HepG2 (cell line): Measurements from ENCODE around the gene TNFSF11. TPM values are rescaled to one million over a fixed set of nuclear protein-coding genes. Genes with fewer than 3 reads are reported as not detected.

ENCODE experiments used
- BCL6 ChIP-seq: IDR thresholded peaks from 2 replicates; pipeline ENCODE4 v1.6.1; 2016; ENCODE audit warnings: missing genetic modification reagents, missing compliant biosample characterization
- BHLHE40 ChIP-seq: IDR thresholded peaks from 2 replicates; pipeline ENCODE4 v1.6.1; 2011; ENCODE audit warnings: low read length, improper control_type of control experiment
- CENPX ChIP-seq: sonication (generic); formaldehyde crosslinking; IDR thresholded peaks from 2 replicates; pipeline ENCODE4 v1.9.0; 2021; ENCODE audit warnings: mild to moderate bottlenecking, missing genetic modification reagents, moderate library complexity
- CHD2 ChIP-seq: IDR thresholded peaks from 2 replicates; pipeline ENCODE4 v1.6.1; 2011; ENCODE audit warnings: low read depth, low read length, improper control_type of control experiment
- E2F1 ChIP-seq: sonication (generic); formaldehyde crosslinking; IDR thresholded peaks from 2 replicates; pipeline ENCODE4 v1.5.0; 2020; ENCODE audit warnings: missing genetic modification reagents
- FOSL2 ChIP-seq: sonication (generic); formaldehyde crosslinking; IDR thresholded peaks from 2 replicates; pipeline ENCODE4 v1.4.0; 2020; ENCODE audit warnings: missing genetic modification reagents
- HDAC1 ChIP-seq: sonication (generic); formaldehyde crosslinking; IDR thresholded peaks from 2 replicates; pipeline ENCODE4 v1.5.1; 2020; ENCODE audit warnings: mild to moderate bottlenecking, missing genetic modification reagents
- ZNF20 ChIP-seq: sonication (generic); formaldehyde crosslinking; IDR thresholded peaks from 2 replicates; pipeline ENCODE4 v1.4.0; 2020; ENCODE audit warnings: mild to moderate bottlenecking, moderate library complexity, missing genetic modification reagents
- ZNF782 ChIP-seq: sonication (generic); formaldehyde crosslinking; IDR thresholded peaks from 2 replicates; pipeline ENCODE4 v1.4.0; 2020; ENCODE audit warnings: missing genetic modification reagents, mild to moderate bottlenecking, borderline replicate concordance
- polyA plus RNA-seq, 8 experiments: library from polyadenylated mRNA; depleted of rRNA in 3 of 8; stranded (reverse) in 7 of 8; unstranded in 1 of 8; fragments of >200 nt; fragmentation: Illumina TruSeq in 4 of 8; extraction: Trizol in 4 of 8; gene quantifications; 2 replicates each; pipeline versions ENCODE4 v1.2.1 to v1.2.3, GENCODE V29; 2011 to 2016; ENCODE audit warnings: low read depth in 4 of 8, missing spikeins in 1 of 8, mixed read lengths in 1 of 8; ENCODE audit not compliant: insufficient read depth in 1 of 8
- total RNA-seq, 5 experiments: library from RNA; depleted of rRNA; stranded (reverse); fragments of >200 nt; fragmentation: Illumina TruSeq; extraction: Trizol; gene quantifications; 2 replicates each; pipeline ENCODE4 v1.2.3, GENCODE V29; 2016; ENCODE audit warnings: low read depth in 1 of 5
- TF ChIP-seq, protein P1 (sequence below): sonication (generic); formaldehyde crosslinking; IDR thresholded peaks from 2 replicates; pipeline ENCODE4 v1.5.1; 2020; ENCODE audit warnings: mild to moderate bottlenecking, missing genetic modification reagents, borderline replicate concordance
- TF ChIP-seq, protein P2 (sequence below): sonication (generic); formaldehyde crosslinking; conservative IDR thresholded peaks from 2 replicates; pipeline ENCODE4 v1.8.0; 2022; ENCODE audit warnings: mild to moderate bottlenecking, moderate library complexity, missing genetic modification reagents
- TF ChIP-seq, protein P3 (sequence below): fragments of 450-650 bp; IDR thresholded peaks from 2 replicates; pipeline ENCODE4 v1.6.1; 2016

Gene TNFSF11
- total and polyA plus RNA-seq, 2 of the 13 experiments (the other 11 are each of a cell fraction or from before 2014, with no cell fraction given): 0.03 TPM; not detected in 1

GRCh38 chr13:42592915-42593900 is 19.3 kb downstream of the TNFSF11 start (continued):
- TF ChIP-seq, protein P1, sequence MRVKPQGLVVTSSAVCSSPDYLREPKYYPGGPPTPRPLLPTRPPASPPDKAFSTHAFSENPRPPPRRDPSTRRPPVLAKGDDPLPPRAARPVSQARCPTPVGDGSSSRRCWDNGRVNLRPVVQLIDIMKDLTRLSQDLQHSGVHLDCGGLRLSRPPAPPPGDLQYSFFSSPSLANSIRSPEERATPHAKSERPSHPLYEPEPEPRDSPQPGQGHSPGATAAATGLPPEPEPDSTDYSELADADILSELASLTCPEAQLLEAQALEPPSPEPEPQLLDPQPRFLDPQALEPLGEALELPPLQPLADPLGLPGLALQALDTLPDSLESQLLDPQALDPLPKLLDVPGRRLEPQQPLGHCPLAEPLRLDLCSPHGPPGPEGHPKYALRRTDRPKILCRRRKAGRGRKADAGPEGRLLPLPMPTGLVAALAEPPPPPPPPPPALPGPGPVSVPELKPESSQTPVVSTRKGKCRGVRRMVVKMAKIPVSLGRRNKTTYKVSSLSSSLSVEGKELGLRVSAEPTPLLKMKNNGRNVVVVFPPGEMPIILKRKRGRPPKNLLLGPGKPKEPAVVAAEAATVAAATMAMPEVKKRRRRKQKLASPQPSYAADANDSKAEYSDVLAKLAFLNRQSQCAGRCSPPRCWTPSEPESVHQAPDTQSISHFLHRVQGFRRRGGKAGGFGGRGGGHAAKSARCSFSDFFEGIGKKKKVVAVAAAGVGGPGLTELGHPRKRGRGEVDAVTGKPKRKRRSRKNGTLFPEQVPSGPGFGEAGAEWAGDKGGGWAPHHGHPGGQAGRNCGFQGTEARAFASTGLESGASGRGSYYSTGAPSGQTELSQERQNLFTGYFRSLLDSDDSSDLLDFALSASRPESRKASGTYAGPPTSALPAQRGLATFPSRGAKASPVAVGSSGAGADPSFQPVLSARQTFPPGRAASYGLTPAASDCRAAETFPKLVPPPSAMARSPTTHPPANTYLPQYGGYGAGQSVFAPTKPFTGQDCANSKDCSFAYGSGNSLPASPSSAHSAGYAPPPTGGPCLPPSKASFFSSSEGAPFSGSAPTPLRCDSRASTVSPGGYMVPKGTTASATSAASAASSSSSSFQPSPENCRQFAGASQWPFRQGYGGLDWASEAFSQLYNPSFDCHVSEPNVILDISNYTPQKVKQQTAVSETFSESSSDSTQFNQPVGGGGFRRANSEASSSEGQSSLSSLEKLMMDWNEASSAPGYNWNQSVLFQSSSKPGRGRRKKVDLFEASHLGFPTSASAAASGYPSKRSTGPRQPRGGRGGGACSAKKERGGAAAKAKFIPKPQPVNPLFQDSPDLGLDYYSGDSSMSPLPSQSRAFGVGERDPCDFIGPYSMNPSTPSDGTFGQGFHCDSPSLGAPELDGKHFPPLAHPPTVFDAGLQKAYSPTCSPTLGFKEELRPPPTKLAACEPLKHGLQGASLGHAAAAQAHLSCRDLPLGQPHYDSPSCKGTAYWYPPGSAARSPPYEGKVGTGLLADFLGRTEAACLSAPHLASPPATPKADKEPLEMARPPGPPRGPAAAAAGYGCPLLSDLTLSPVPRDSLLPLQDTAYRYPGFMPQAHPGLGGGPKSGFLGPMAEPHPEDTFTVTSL (CRISPR knock-in tag): no peak
- TF ChIP-seq, protein P2, sequence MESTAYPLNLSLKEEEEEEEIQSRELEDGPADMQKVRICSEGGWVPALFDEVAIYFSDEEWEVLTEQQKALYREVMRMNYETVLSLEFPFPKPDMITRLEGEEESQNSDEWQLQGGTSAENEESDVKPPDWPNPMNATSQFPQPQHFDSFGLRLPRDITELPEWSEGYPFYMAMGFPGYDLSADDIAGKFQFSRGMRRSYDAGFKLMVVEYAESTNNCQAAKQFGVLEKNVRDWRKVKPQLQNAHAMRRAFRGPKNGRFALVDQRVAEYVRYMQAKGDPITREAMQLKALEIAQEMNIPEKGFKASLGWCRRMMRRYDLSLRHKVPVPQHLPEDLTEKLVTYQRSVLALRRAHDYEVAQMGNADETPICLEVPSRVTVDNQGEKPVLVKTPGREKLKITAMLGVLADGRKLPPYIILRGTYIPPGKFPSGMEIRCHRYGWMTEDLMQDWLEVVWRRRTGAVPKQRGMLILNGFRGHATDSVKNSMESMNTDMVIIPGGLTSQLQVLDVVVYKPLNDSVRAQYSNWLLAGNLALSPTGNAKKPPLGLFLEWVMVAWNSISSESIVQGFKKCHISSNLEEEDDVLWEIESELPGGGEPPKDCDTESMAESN (CRISPR knock-in tag): no peak
- TF ChIP-seq, protein P3, sequence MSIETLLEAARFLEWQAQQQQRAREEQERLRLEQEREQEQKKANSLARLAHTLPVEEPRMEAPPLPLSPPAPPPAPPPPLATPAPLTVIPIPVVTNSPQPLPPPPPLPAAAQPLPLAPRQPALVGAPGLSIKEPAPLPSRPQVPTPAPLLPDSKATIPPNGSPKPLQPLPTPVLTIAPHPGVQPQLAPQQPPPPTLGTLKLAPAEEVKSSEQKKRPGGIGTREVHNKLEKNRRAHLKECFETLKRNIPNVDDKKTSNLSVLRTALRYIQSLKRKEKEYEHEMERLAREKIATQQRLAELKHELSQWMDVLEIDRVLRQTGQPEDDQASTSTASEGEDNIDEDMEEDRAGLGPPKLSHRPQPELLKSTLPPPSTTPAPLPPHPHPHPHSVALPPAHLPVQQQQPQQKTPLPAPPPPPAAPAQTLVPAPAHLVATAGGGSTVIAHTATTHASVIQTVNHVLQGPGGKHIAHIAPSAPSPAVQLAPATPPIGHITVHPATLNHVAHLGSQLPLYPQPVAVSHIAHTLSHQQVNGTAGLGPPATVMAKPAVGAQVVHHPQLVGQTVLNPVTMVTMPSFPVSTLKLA: no peak
- TF ChIP-seq CHD2 (no peak), CENPX (CRISPR knock-in tag) (no peak), ZNF782 (no peak), FOSL2 (no peak), BCL6 (no peak), E2F1 (CRISPR knock-in tag) (no peak), ZNF20 (CRISPR knock-in tag) (no peak), HDAC1 (CRISPR knock-in tag) (no peak), BHLHE40 (no peak)
